Breast epithelium (tissue), 4 donors: ENCODE data around the gene C16orf74. TPM values are rescaled to one million over a fixed set of nuclear protein-coding genes. Genes with fewer than 3 reads are reported as not detected.
A peak's percentile ranks its signal among the peaks of the same experiment; 100 is the strongest.

Experiments
- DNase-seq, 2 donors: peaks; one replicate each; pipeline ENCODE4 v3.0.0-alpha.2; 2019; ENCODE audit warnings: low spot score in 2 of 2
- H3K27ac ChIP-seq, 2 donors: fragments of 200-600 bp; sonication (generic) in 1 of 2; one replicate each; pipeline ENCODE4 v1.5.1; 2016 to 2019; ENCODE audit warnings: mild to moderate bottlenecking in 1 of 2
- H3K27me3 ChIP-seq, 2 donors: fragments of 200-600 bp; sonication (generic) in 1 of 2; one replicate each; pipeline versions ENCODE4 v1.5.1 to v1.6.0; 2017 to 2019; ENCODE audit warnings: control low read depth in 1 of 2, mild to moderate bottlenecking in 1 of 2
- H3K36me3 ChIP-seq: fragments of 200-600 bp; one replicate; pipeline ENCODE4 v1.5.1; 2019
- H3K4me1 ChIP-seq, 2 donors: fragments of 200-600 bp; sonication (generic); one replicate each; pipeline ENCODE4 v1.5.1; 2016 to 2019; ENCODE audit warnings: control low read depth in 1 of 2
- H3K4me3 ChIP-seq, 3 donors: fragments of 200-600 bp; sonication (generic); 1 replicate in 2 of 3; 2 replicates in 1 of 3; pipeline ENCODE4 v1.5.1; 2016 to 2019; ENCODE audit warnings: mild to moderate bottlenecking in 3 of 3, moderate library complexity in 2 of 3
- H3K9me3 ChIP-seq, 2 donors: fragments of 200-600 bp; sonication (generic) in 1 of 2; one replicate each; pipeline ENCODE4 v1.5.1; 2016 to 2019; ENCODE audit warnings: control low read depth in 1 of 2
- CTCF ChIP-seq, 3 donors: fragments of 450-650 bp; IDR thresholded peaks; one replicate each; pipeline ENCODE4 v1.5.1; 2016 to 2017; ENCODE audit warnings: antibody characterized with exemption in 3 of 3, mild to moderate bottlenecking in 3 of 3, moderate library complexity in 3 of 3
- POLR2A ChIP-seq: fragments of 450-650 bp; IDR thresholded peaks from one replicate; pipeline ENCODE4 v1.6.1; 2016; ENCODE audit warnings: antibody characterized with exemption, mild to moderate bottlenecking, moderate library complexity
- POLR2AphosphoS5 ChIP-seq, 3 donors: sonication (generic); formaldehyde crosslinking; IDR thresholded peaks; one replicate each; pipeline ENCODE4 v1.6.1; 2017; ENCODE audit warnings: antibody characterized with exemption in 3 of 3
- intact Hi-C: fragments of 100-400 bp; cut with DNase I; formaldehyde crosslinking; loops from one replicate; pipeline ENCODE4 v1.15.1; 2023; ENCODE audit warnings: low total_unique reads
- total RNA-seq, 3 donors: library from RNA; depleted of rRNA; stranded (reverse); fragments of >200 nt; gene quantifications; one replicate each; pipeline ENCODE4 v1.1.0, GENCODE V29; 2016

Gene C16orf74
- total RNA-seq, 3 donors from 2014 or later: 0.80 to 7.2 (median 6.7) TPM

- no peak for DNase-seq
- intact Hi-C loops: no loop called here
Observed at GRCh38 chr16:85697431-85697830, 53.5 kb downstream of the C16orf74 start.

GRCh38 chr16:85696781-85697180 lies 54.1 kb downstream of the C16orf74 start:
- Histone ChIP-seq H3K27me3 (peaks cover 0 to 6% of the 10 kb centered on the region in 2 donors), H3K4me3 (no peak overlapping the region), H3K4me1 (no peaks in the 10 kb centered on the region), H3K27ac (no peak overlapping the region), H3K36me3 (no peaks in the 10 kb centered on the region), H3K9me3 (peaks cover 0 to 4% of the 10 kb centered on the region in 2 donors)
- intact Hi-C loops: no loop called here
- DNase-seq: no peak
- TF ChIP-seq POLR2AphosphoS5 (IDR thresholded peaks at IDR 0.05) (no peak), POLR2A (no peak), CTCF (IDR thresholded peaks at IDR 0.05) (no peak)

More at GRCh38 chr16:85697431-85697830, 53.5 kb downstream of the C16orf74 start:
- no peaks in the 10 kb centered on the region for H3K4me1 ChIP-seq
- no peak overlapping the region for H3K4me3 ChIP-seq
- no peak overlapping the region for H3K27ac ChIP-seq
- no peaks in the 10 kb centered on the region for H3K36me3 ChIP-seq
- H3K9me3 ChIP-seq: peaks cover 0 to 5% of the 10 kb centered on the region in 2 donors
- peaks cover 0 to 6% of the 10 kb centered on the region in 2 donors for H3K27me3 ChIP-seq
- TF ChIP-seq CTCF (IDR thresholded peaks at IDR 0.05) (no peak), POLR2A (no peak), POLR2AphosphoS5 (IDR thresholded peaks at IDR 0.05) (no peak)

- Histone ChIP-seq H3K4me1 (no peaks in the 10 kb centered on the region), H3K27ac (no peak overlapping the region), H3K4me3 (no peak overlapping the region), H3K9me3 (no peaks in the 10 kb centered on the region), H3K27me3 (peaks cover 0 to 6% of the 10 kb centered on the region in 2 donors), H3K36me3 (no peaks in the 10 kb centered on the region)
- DNase-seq: no peak
- intact Hi-C loops: no loop called here
- TF ChIP-seq CTCF (IDR thresholded peaks at IDR 0.05): no peak
- TF ChIP-seq POLR2A: no peak
- no peak for TF ChIP-seq POLR2AphosphoS5 (IDR thresholded peaks at IDR 0.05)
Observed at GRCh38 chr16:85695196-85696128, 55.4 kb downstream of the C16orf74 start.

GRCh38 chr16:85690469-85691064 lies 60.3 kb downstream of the C16orf74 start:
- TF ChIP-seq POLR2AphosphoS5 (IDR thresholded peaks at IDR 0.05): no peak
- TF ChIP-seq CTCF (IDR thresholded peaks at IDR 0.05): no peak
- no peak for TF ChIP-seq POLR2A
- H3K36me3 ChIP-seq: no peaks in the 10 kb centered on the region
- H3K27me3 ChIP-seq: peaks cover 0 to 3% of the 10 kb centered on the region in 2 donors
- no peaks in the 10 kb centered on the region for H3K9me3 ChIP-seq
- no peak overlapping the region for H3K4me3 ChIP-seq
- intact Hi-C loops: loop anchor here (5.0 kb wide), 1 partner anchor 1648 kb away; the partner anchor contains the start of gene SLC38A8
- peaks cover 0 to 4% of the 10 kb centered on the region in 2 donors for H3K4me1 ChIP-seq
- no peak overlapping the region for H3K27ac ChIP-seq
- DNase-seq: peak in 1 of 2 donors; percentile 66

- intact Hi-C loops: loop anchor here (5.0 kb wide), 1 partner anchor 1648 kb away; the partner anchor contains the start of gene SLC38A8
- no peak for DNase-seq
- no peaks in the 10 kb centered on the region for H3K9me3 ChIP-seq
- H3K36me3 ChIP-seq: no peaks in the 10 kb centered on the region
- H3K27me3 ChIP-seq: peaks cover 0 to 2% of the 10 kb centered on the region in 2 donors
- H3K27ac ChIP-seq: no peak overlapping the region
- H3K4me3 ChIP-seq: no peak overlapping the region
- peaks cover 0 to 4% of the 10 kb centered on the region in 2 donors for H3K4me1 ChIP-seq
- no peak for TF ChIP-seq POLR2AphosphoS5 (IDR thresholded peaks at IDR 0.05)
- no peak for TF ChIP-seq CTCF (IDR thresholded peaks at IDR 0.05)
Observed at GRCh38 chr16:85689950-85690320, 61.0 kb downstream of the C16orf74 start.
